HG03354 (cell line): ENCODE results near the gene INTS1.

Experiments used
- ATAC-seq: cut with Tn5 transposase; IDR thresholded peaks from one replicate; pipeline ENCODE4 v1.9.1; 2021; ENCODE audit warnings: mild to moderate bottlenecking; ENCODE audit not compliant: unreplicated experiment, poor library complexity, severe bottlenecking

INTS1 gene

GRCh38 chr7:1494447-1494846 is 9.7 kb downstream of the INTS1 start:
- no peak for ATAC-seq

- no peak for ATAC-seq
Observed at GRCh38 chr7:1493571-1493970, 10.6 kb downstream of the INTS1 start.

GRCh38 chr7:1493129-1493528 is 11.1 kb downstream of the INTS1 start:
- ATAC-seq, result no peak

GRCh38 chr7:1492640-1493039 is 11.5 kb downstream of the INTS1 start:
- no peak for ATAC-seq

GRCh38 chr7:1492221-1492620 is 12.0 kb downstream of the INTS1 start:
- ATAC-seq, result no peak

GRCh38 chr7:1490837-1491236 is 13.4 kb downstream of the INTS1 start:
- ATAC-seq, result no peak

GRCh38 chr7:1489336-1489735 is 14.9 kb downstream of the INTS1 start:
- no peak for ATAC-seq

GRCh38 chr7:1488016-1488415 is 16.2 kb downstream of the INTS1 start:
- ATAC-seq, result no peak

GRCh38 chr7:1487466-1487865 is 16.7 kb downstream of the INTS1 start:
- ATAC-seq, result no peak

- no peak for ATAC-seq
Observed at GRCh38 chr7:1486571-1486970, 17.6 kb downstream of the INTS1 start.

GRCh38 chr7:1485156-1485555 is 19.0 kb downstream of the INTS1 start:
- ATAC-seq, result no peak

- ATAC-seq, result no peak
Observed at GRCh38 chr7:1484569-1484968, 19.6 kb downstream of the INTS1 start.

- ATAC-seq, result no peak
Observed at GRCh38 chr7:1483536-1484505, 20.4 kb downstream of the INTS1 start.

- ATAC-seq, result no peak
Observed at GRCh38 chr7:1483079-1483478, 21.1 kb downstream of the INTS1 start.

- no peak for ATAC-seq
Observed at GRCh38 chr7:1481300-1481699, 22.9 kb downstream of the INTS1 start.

- no peak for ATAC-seq
Observed at GRCh38 chr7:1480670-1481069, 23.5 kb downstream of the INTS1 start.

- no peak for ATAC-seq
Observed at GRCh38 chr7:1479287-1479686, 24.9 kb downstream of the INTS1 start.

- no peak for ATAC-seq
Observed at GRCh38 chr7:1478480-1478879, 25.7 kb downstream of the INTS1 start.

GRCh38 chr7:1476859-1477258 is 27.3 kb downstream of the INTS1 start:
- ATAC-seq, result no peak

GRCh38 chr7:1475991-1476390 is 28.2 kb downstream of the INTS1 start:
- no peak for ATAC-seq

- no peak for ATAC-seq
Observed at GRCh38 chr7:1475393-1475792, 28.8 kb downstream of the INTS1 start.

GRCh38 chr7:1474736-1475135 is 29.5 kb downstream of the INTS1 start:
- ATAC-seq, result no peak
